HCT116 (cell line): ENCODE measurements around the gene RNF141. TPM values are rescaled to one million over a fixed set of nuclear protein-coding genes. Genes with fewer than 3 reads are reported as not detected.
A peak's percentile ranks its signal among the peaks of the same experiment; 100 is the strongest.

Experiments
- ATAC-seq: fragments of 200-7000 bp; cut with Tn5 transposase; 2 replicates; pipeline ENCODE4 v1.9.1; 2020; ENCODE audit warnings: mild to moderate bottlenecking, moderate library complexity
- BruUV-seq: library from RNA; stranded (reverse); fragments of 400-500 nt; replicated peaks from 2 replicates; lab custom pipeline; 2021; lab: Mats Ljungman, UMichigan
- CTCF ChIA-PET: fragments of 300-600 bp; sonication (Branson Sonifier 250); formaldehyde crosslinking; loops from one replicate; lab custom pipeline; 2021; ENCODE audit warnings: antibody characterized with exemption; lab: Charles Lee
- POLR2A ChIA-PET: fragments of 300-600, 350-600 bp; sonication (Branson Sonifier 250); formaldehyde crosslinking; loops from one replicate; lab custom pipeline; 2021; ENCODE audit warnings: antibody characterized with exemption; lab: Charles Lee
- RAD21 ChIA-PET, 2 experiments: fragments of 300-600 bp; sonication (Branson Sonifier 250); formaldehyde crosslinking; loops; one replicate each; lab custom pipeline; 2023; ENCODE audit warnings: low total read pairs in 2 of 2; ENCODE audit not compliant: uncharacterized antibody in 2 of 2, unreplicated experiment in 2 of 2, low non-redundant PET in 1 of 2; lab: Charles Lee
- DNase-seq: peaks from one replicate; pipeline ENCODE4 v3.0.0-alpha.2; 2010; ENCODE audit warnings: low read depth, low spot score
- H2AFZ ChIP-seq: fragments of 200-600 bp; shearing (Covaris generic), sonication (generic); 2 replicates; pipeline ENCODE4 v1.6.1; 2017; ENCODE audit warnings: low read depth, mixed run types, mixed read lengths, antibody characterized with exemption, low read length; ENCODE audit not compliant: poor library complexity, severe bottlenecking
- H3K27ac ChIP-seq: 2 replicates; pipeline ENCODE4 v1.5.1; 2012; ENCODE audit warnings: low read depth, low read length
- H3K27me3 ChIP-seq: fragments of 200-600 bp; sonication (generic); 2 replicates; pipeline ENCODE4 v1.6.1; 2016; ENCODE audit warnings: mixed run types, low read length, mixed read lengths; ENCODE audit not compliant: insufficient read depth
- H3K36me3 ChIP-seq, 2 experiments: fragments of 200-500 bp in 1 of 2; fragments of 200-600 bp in 1 of 2; sonication (Bioruptor generic) in 1 of 2; sonication (generic) in 1 of 2; 2 replicates each; pipeline versions ENCODE4 v1.5.1 to v1.6.1; 2014 to 2016; ENCODE audit warnings: low read length in 2 of 2, inconsistent platforms in 1 of 2, mixed read lengths in 1 of 2, mixed run types in 1 of 2; ENCODE audit not compliant: insufficient read depth in 2 of 2, control insufficient read depth in 1 of 2
- H3K4me1 ChIP-seq, 2 experiments: fragments of 200-600 bp in 1 of 2; sonication (generic) in 1 of 2; 2 replicates each; pipeline versions ENCODE4 v1.5.1 to v1.6.1; 2012 to 2017; ENCODE audit warnings: low read length in 2 of 2, inconsistent platforms in 1 of 2, mild to moderate bottlenecking in 1 of 2, mixed read lengths in 1 of 2, mixed run types in 1 of 2, moderate library complexity in 1 of 2; ENCODE audit not compliant: insufficient read depth in 2 of 2, control insufficient read depth in 1 of 2
- H3K4me2 ChIP-seq: fragments of 200-600 bp; sonication (generic); 2 replicates; pipeline ENCODE4 v1.6.1; 2017; ENCODE audit warnings: mixed run types, low read length, mixed read lengths
- H3K4me3 ChIP-seq, 2 experiments: fragments of 200-600 bp in 1 of 2; sonication (generic) in 1 of 2; replicated peaks in 1 of 2; 2 replicates each; pipeline ENCODE4 v1.5.1; 2011 to 2016; ENCODE audit warnings: low read length in 2 of 2, control low read depth in 1 of 2, low read depth in 1 of 2, mild to moderate bottlenecking in 1 of 2, mixed read lengths in 1 of 2, mixed run types in 1 of 2
- H3K79me2 ChIP-seq: fragments of 200-600 bp; sonication (generic); 2 replicates; pipeline ENCODE4 v1.6.1; 2017; ENCODE audit warnings: mild to moderate bottlenecking, mixed run types, low read length, moderate library complexity, mixed read lengths; ENCODE audit not compliant: insufficient read depth
- H3K9ac ChIP-seq: fragments of 200-600 bp; sonication (generic); 2 replicates; pipeline ENCODE4 v1.6.1; 2016; ENCODE audit warnings: low read length, mixed read lengths
- H3K9me2 ChIP-seq: fragments of 200-600 bp; sonication (generic), shearing (Covaris generic); 2 replicates; pipeline ENCODE4 v1.6.1; 2017; ENCODE audit warnings: mixed run types, mild to moderate bottlenecking, moderate library complexity; ENCODE audit not compliant: insufficient read depth
- H3K9me3 ChIP-seq, 2 experiments: fragments of 200-500 bp in 1 of 2; fragments of 200-600 bp in 1 of 2; sonication (Bioruptor generic) in 1 of 2; sonication (generic) in 1 of 2; 2 replicates each; pipeline ENCODE4 v1.6.1; 2014 to 2017; ENCODE audit warnings: low read length in 2 of 2, mixed read lengths in 2 of 2, inconsistent platforms in 1 of 2, low read depth in 1 of 2, mild to moderate bottlenecking in 1 of 2, mixed run types in 1 of 2, moderate library complexity in 1 of 2; ENCODE audit not compliant: control insufficient read depth in 1 of 2, insufficient read depth in 1 of 2
- H4K20me1 ChIP-seq: fragments of 200-600 bp; sonication (generic), shearing (Covaris generic); 2 replicates; pipeline ENCODE4 v1.6.1; 2017; ENCODE audit warnings: mixed run types, mild to moderate bottlenecking, moderate library complexity; ENCODE audit not compliant: insufficient read depth
- CBX3 ChIP-seq: IDR thresholded peaks from 2 replicates; pipeline ENCODE4 v1.6.1; 2012; ENCODE audit warnings: low read depth
- CEBPB ChIP-seq: IDR thresholded peaks from 2 replicates; pipeline ENCODE4 v1.6.1; 2012; ENCODE audit warnings: low read depth
- CTCF ChIP-seq, 3 experiments: fragments of 200-600 bp in 1 of 3; sonication (generic) in 1 of 3; IDR thresholded peaks in 2 of 3; conservative IDR thresholded peaks in 1 of 3; 2 replicates each; pipeline ENCODE4 v1.5.1; 2012 to 2017; ENCODE audit warnings: low read depth in 2 of 3, low read length in 2 of 3, antibody characterized with exemption in 1 of 3, borderline replicate concordance in 1 of 3, control low read depth in 1 of 3, mild to moderate bottlenecking in 1 of 3, mixed read lengths in 1 of 3, mixed run types in 1 of 3, moderate library complexity in 1 of 3; ENCODE audit not compliant: insufficient read depth in 1 of 3
- ELF1 ChIP-seq: IDR thresholded peaks from 2 replicates; pipeline ENCODE4 v1.6.1; 2012; ENCODE audit warnings: low read depth, borderline replicate concordance
- EZH2 ChIP-seq: fragments of 200-600 bp; sonication (generic); IDR thresholded peaks from 2 replicates; pipeline ENCODE4 v1.6.1; 2017; ENCODE audit warnings: antibody characterized with exemption, mixed run types
- EZH2phosphoT487 ChIP-seq: fragments of 200-600 bp; IDR thresholded peaks from 2 replicates; pipeline ENCODE4 v1.6.1; 2018; ENCODE audit warnings: antibody characterized with exemption, borderline replicate concordance
- FOSL1 ChIP-seq: IDR thresholded peaks from 2 replicates; pipeline ENCODE4 v1.6.1; 2012; ENCODE audit warnings: low read depth
- SIN3A ChIP-seq: IDR thresholded peaks from 2 replicates; pipeline ENCODE4 v1.6.1; 2012; ENCODE audit warnings: low read depth
- YY1 ChIP-seq: IDR thresholded peaks from 2 replicates; pipeline ENCODE4 v1.6.1; 2011; ENCODE audit warnings: low read length, low read depth, moderate library complexity, mild to moderate bottlenecking; ENCODE audit not compliant: insufficient replicate concordance; ENCODE audit errors: extremely low read depth
- ZBTB33 ChIP-seq: IDR thresholded peaks from 2 replicates; pipeline ENCODE4 v1.6.1; 2011; ENCODE audit warnings: mild to moderate bottlenecking, low read length, moderate library complexity; ENCODE audit not compliant: insufficient replicate concordance; ENCODE audit errors: extremely low read depth
- ZFX ChIP-seq: fragments of 450-650 bp; IDR thresholded peaks from 2 replicates; pipeline ENCODE4 v1.6.1; 2017
- ZNF274 ChIP-seq: fragments of 200-500 bp; sonication (Bioruptor generic); IDR thresholded peaks from 2 replicates; pipeline ENCODE4 v1.6.1; 2014; ENCODE audit warnings: mild to moderate bottlenecking, low read depth, low read length, inconsistent platforms
- intact Hi-C: fragments of 100-400 bp; cut with micrococcal nuclease; formaldehyde crosslinking; loops from 2 replicates; pipeline ENCODE4 v1.10.0; 2022
- total RNA-seq: library from RNA; stranded (reverse); gene quantifications from one replicate; pipeline ENCODE4 v1.2.1, GENCODE V29; 2021; ENCODE audit not compliant: unreplicated experiment
- TF ChIP-seq, protein P1 (sequence below): IDR thresholded peaks from 2 replicates; pipeline ENCODE4 v1.6.1; 2012

RNF141 gene
- total RNA-seq, 1 experiment from 2014 or later = 133 TPM

GRCh38 chr11:10566257-10566957 lies 25.4 kb upstream of the RNF141 start:
- ATAC-seq = peak; percentile 33; the same call in 1 of the 2 replicates
- RAD21 ChIA-PET = interaction anchor here in 1 of 2 experiments (0.7 kb wide), 1 partner anchor 1581 kb away, joined by 3 read pairs; no protein-coding TSS in a partner anchor

DNA sequence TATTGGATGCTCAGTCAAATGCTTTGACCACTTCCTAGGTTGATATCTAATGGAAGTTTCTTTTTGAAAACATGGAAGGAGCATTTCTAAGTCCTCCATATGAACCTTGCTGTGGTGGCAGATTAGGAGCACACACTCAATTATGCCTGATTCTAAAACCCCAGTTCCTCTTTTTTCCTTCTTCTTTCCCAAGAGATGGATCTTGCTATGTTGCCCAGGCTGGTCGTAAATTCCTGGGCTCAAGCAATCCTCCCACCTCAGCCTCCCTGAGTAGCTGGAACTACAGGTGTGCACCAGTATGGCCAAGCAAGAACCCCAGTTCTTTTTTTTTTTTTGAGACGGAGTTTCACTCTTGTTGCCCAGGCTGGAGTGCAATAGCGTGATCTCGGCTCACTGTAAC lies 24.5 kb upstream of the RNF141 start:
- H3K36me3 ChIP-seq = no peaks in the 10 kb centered on the region
- ATAC-seq (no peak), DNase-seq (no peak)
- RAD21 ChIA-PET = interaction anchor here in 1 of 2 experiments (0.7 kb wide), 1 partner anchor 1582 kb away, joined by 3 read pairs; no protein-coding TSS in a partner anchor
- no peaks in the 10 kb centered on the region for H4K20me1 ChIP-seq
- CTCF ChIA-PET = no interaction called here
- H3K4me1 ChIP-seq = peaks cover 13 to 61% of the 10 kb centered on the region in 2 experiments
- H3K9ac ChIP-seq = no peak overlapping the region
- H3K4me2 ChIP-seq = no peak overlapping the region
- intact Hi-C loops = no loop called here
- no peak overlapping the region for H3K4me3 ChIP-seq
- no peaks in the 10 kb centered on the region for H3K9me2 ChIP-seq
- H3K27ac ChIP-seq = no peak overlapping the region
- no peak overlapping the region for H2AFZ ChIP-seq
- no peaks in the 10 kb centered on the region for H3K27me3 ChIP-seq
- POLR2A ChIA-PET = no interaction called here
- BruUV-seq = no TSS peak
- no peaks in the 10 kb centered on the region for H3K79me2 ChIP-seq
- no peaks in the 10 kb centered on the region for H3K9me3 ChIP-seq
- TF ChIP-seq ZNF274 (no peak), ELF1 (no peak), FOSL1 (no peak), CTCF (IDR thresholded peaks at IDR 0.05 in 2 of 3, conservative IDR thresholded peaks at IDR 0.05 in 1 of 3; ENCODE audit: borderline replicate concordance in 1 of 3, insufficient read depth in 1 of 3, low read depth in 2 of 3, low read length in 2 of 3) (no peak), EZH2phosphoT487 (no peak), ZFX (no peak), YY1 (no peak), CBX3 (no peak), EZH2 (no peak), SIN3A (no peak)
- TF ChIP-seq, protein P1, sequence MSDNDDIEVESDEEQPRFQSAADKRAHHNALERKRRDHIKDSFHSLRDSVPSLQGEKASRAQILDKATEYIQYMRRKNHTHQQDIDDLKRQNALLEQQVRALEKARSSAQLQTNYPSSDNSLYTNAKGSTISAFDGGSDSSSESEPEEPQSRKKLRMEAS = no peak

More at GRCh38 chr11:10566257-10566957, 25.4 kb upstream of the RNF141 start:
- H4K20me1 ChIP-seq = no peaks in the 10 kb centered on the region
- H3K27me3 ChIP-seq = no peaks in the 10 kb centered on the region
- no peaks in the 10 kb centered on the region for H3K9me2 ChIP-seq
- no peaks in the 10 kb centered on the region for H3K36me3 ChIP-seq
- no peak for DNase-seq
- H3K9ac ChIP-seq = no peak overlapping the region
- peaks cover 6 to 52% of the 10 kb centered on the region in 2 experiments for H3K4me1 ChIP-seq
- ChIA-PET POLR2A (no interaction called here), CTCF (interaction anchor here (0.6 kb wide), 1 partner anchor 26 kb away, joined by 3 read pairs; the partner anchor contains the start of gene RNF141)
- no peak overlapping the region for H3K4me3 ChIP-seq
- TF ChIP-seq CEBPB (peak; percentile 41), ZBTB33 (no peak)
- H3K27ac ChIP-seq = no peak overlapping the region
- H3K79me2 ChIP-seq = no peaks in the 10 kb centered on the region
- H3K9me3 ChIP-seq = no peaks in the 10 kb centered on the region
- no TSS peak for BruUV-seq
- peak overlapping the region; percentile 43 for H3K4me2 ChIP-seq
- intact Hi-C loops = no loop called here
- H2AFZ ChIP-seq = peak overlapping the region; percentile 3
